Kidney (tissue), 14 donors: ENCODE data around the gene TEKT3. TPM values are rescaled to one million over a fixed set of nuclear protein-coding genes. Genes with fewer than 3 reads are reported as not detected.
A peak's percentile ranks its signal among the peaks of the same experiment; 100 is the strongest.

Experiments used
- DNase-seq, 5 donors: peaks; one replicate each; pipeline ENCODE4 v3.0.0-alpha.2; 2013 to 2020
- FAIRE-seq: peaks from 2 replicates; lab custom pipeline; 2012; peaks lifted over from hg19 to GRCh38; lab: Jason Lieb, UNC
- H3K27ac ChIP-seq, 2 donors: one replicate each; pipeline ENCODE4 v1.7.0; 2013; ENCODE audit warnings: low read depth in 2 of 2, low read length in 2 of 2, inconsistent platforms in 1 of 2
- H3K27me3 ChIP-seq: one replicate; pipeline ENCODE4 v1.7.1; 2013; ENCODE audit warnings: low read length, inconsistent platforms; ENCODE audit not compliant: control insufficient read depth, insufficient read depth
- H3K36me3 ChIP-seq, 3 donors: one replicate each; pipeline versions ENCODE4 v1.7.0 to v1.7.1; 2013; ENCODE audit warnings: low read length in 3 of 3, control low read depth in 1 of 3, inconsistent platforms in 1 of 3; ENCODE audit not compliant: insufficient read depth in 3 of 3, control insufficient read depth in 2 of 3
- H3K4me1 ChIP-seq, 3 donors: one replicate each; pipeline versions ENCODE4 v1.7.0 to v1.7.1; 2013; ENCODE audit warnings: low read length in 3 of 3, inconsistent platforms in 1 of 3, low read depth in 1 of 3; ENCODE audit not compliant: control insufficient read depth in 2 of 3, insufficient read depth in 2 of 3
- H3K4me3 ChIP-seq, 3 donors: one replicate each; pipeline versions ENCODE4 v1.7.0 to v1.8.1; 2013; ENCODE audit warnings: low read length in 3 of 3, control low read depth in 1 of 3, inconsistent platforms in 1 of 3
- H3K9ac ChIP-seq, 3 donors: one replicate each; pipeline versions ENCODE4 v1.7.0 to v1.7.1; 2013; ENCODE audit warnings: low read length in 3 of 3, control low read depth in 1 of 3, inconsistent platforms in 1 of 3
- H3K9me3 ChIP-seq, 3 donors: one replicate each; pipeline versions ENCODE4 v1.7.0 to v1.7.1; 2013; ENCODE audit warnings: low read length in 3 of 3, control low read depth in 1 of 3, inconsistent platforms in 1 of 3; ENCODE audit not compliant: control insufficient read depth in 2 of 3, insufficient read depth in 1 of 3
- CTCF ChIP-seq: IDR thresholded peaks from 3 replicates; pipeline ENCODE4 v1.5.1; 2012; ENCODE audit warnings: mild to moderate bottlenecking, moderate library complexity, borderline replicate concordance; ENCODE audit not compliant: insufficient read depth; ENCODE audit errors: extremely low read depth
- intact Hi-C: fragments of 100-400 bp; cut with DNase I; formaldehyde crosslinking; loops from one replicate; pipeline ENCODE4 v1.11.1; 2022
- polyA plus RNA-seq: library from polyadenylated mRNA; stranded (reverse); fragments of 350-450 nt; fragmentation: Illumina TruSeq; extraction: RNeasy Lipid Tissue Mini Kit (QIAGEN cat#74804); gene quantifications from one replicate; pipeline ENCODE4 v1.2.3, GENCODE V29; 2014; ENCODE audit warnings: low read depth, low replicate concordance; ENCODE audit not compliant: insufficient read depth
- total RNA-seq: library from RNA; stranded (reverse); fragmentation: NEBNext Ultra II Directional; extraction: Animal tissue kit (Norgen Biotek cat#: 25700); gene quantifications from one replicate; pipeline ENCODE4 v1.2.1, GENCODE V29; 2021
- donor health status: control.
- donor health status: control.
- donor health status: control.
- donor health status: control.
- donor health status: control.
- donor health status: DM: yes; HTN: yes; CAD: no.
- donor health status: Normal renal cell carcinoma (clear cell type).

The TEKT3 gene
- total and polyA plus RNA-seq, 2 donors from 2014 or later = 1.4 TPM; not detected in 1

GRCh38 chr17:15346066-15346595 is 4.7 kb upstream of the TEKT3 start:
- no peak for DNase-seq
- intact Hi-C loops = no loop called here
- Histone ChIP-seq H3K9me3 (no peaks in the 10 kb centered on the region), H3K4me3 (no peak overlapping the region), H3K9ac (no peak overlapping the region), H3K27me3 (no peaks in the 10 kb centered on the region), H3K4me1 (peaks cover 0 to 4% (median 3%) of the 10 kb centered on the region in 3 donors), H3K36me3 (no peaks in the 10 kb centered on the region), H3K27ac (no peak overlapping the region)
- FAIRE-seq = no peak
- TF ChIP-seq CTCF = no peak

GRCh38 chr17:15343749-15344148 is 2.4 kb upstream of the TEKT3 start:
- FAIRE-seq = no peak
- no peaks in the 10 kb centered on the region for H3K36me3 ChIP-seq

GRCh38 chr17:15342460-15342859 is 1.1 kb upstream of the TEKT3 start:
- H3K4me1 ChIP-seq = peaks cover 0 to 5% (median 4%) of the 10 kb centered on the region in 3 donors
- no peaks in the 10 kb centered on the region for H3K36me3 ChIP-seq
- H3K9me3 ChIP-seq = no peaks in the 10 kb centered on the region
- H3K9ac ChIP-seq = no peak overlapping the region
- FAIRE-seq = no peak
- no peaks in the 10 kb centered on the region for H3K27me3 ChIP-seq
- TF ChIP-seq CTCF = no peak
- no peak overlapping the region for H3K4me3 ChIP-seq
- DNase-seq = no peak
- H3K27ac ChIP-seq = no peak overlapping the region
- intact Hi-C loops = no loop called here

More at GRCh38 chr17:15343749-15344148, 2.4 kb upstream of the TEKT3 start:
- no peak overlapping the region for H3K9ac ChIP-seq
- H3K27ac ChIP-seq = no peak overlapping the region
- no peak overlapping the region for H3K4me3 ChIP-seq
- peaks cover 0 to 5% (median 4%) of the 10 kb centered on the region in 3 donors for H3K4me1 ChIP-seq
- no peak for TF ChIP-seq CTCF
- no peaks in the 10 kb centered on the region for H3K27me3 ChIP-seq
- no peaks in the 10 kb centered on the region for H3K9me3 ChIP-seq
- intact Hi-C loops = no loop called here
- DNase-seq = no peak

- Histone ChIP-seq H3K9ac (no peak overlapping the region), H3K9me3 (no peaks in the 10 kb centered on the region), H3K4me3 (peak overlapping the region; percentile 8 to 72 (median 65)), H3K27ac (no peak overlapping the region), H3K36me3 (no peaks in the 10 kb centered on the region), H3K4me1 (peaks cover 0 to 5% (median 4%) of the 10 kb centered on the region in 3 donors), H3K27me3 (no peaks in the 10 kb centered on the region)
- DNase-seq = no peak
- TF ChIP-seq CTCF = no peak
- FAIRE-seq = no peak
- intact Hi-C loops = no loop called here
These were observed 569 bp upstream of the TEKT3 start for GRCh38 chr17:15341966-15342365.
